GM12872 (cell line): ENCODE measurements around the gene AKR1A1.

Experiments
- TF ChIP-seq, protein P1 (sequence below): IDR thresholded peaks from 3 replicates; pipeline ENCODE4 v1.5.1; 2011; ENCODE audit warnings: low read depth, mild to moderate bottlenecking, low read length, moderate library complexity; ENCODE audit not compliant: insufficient read depth

Gene AKR1A1

DNA sequence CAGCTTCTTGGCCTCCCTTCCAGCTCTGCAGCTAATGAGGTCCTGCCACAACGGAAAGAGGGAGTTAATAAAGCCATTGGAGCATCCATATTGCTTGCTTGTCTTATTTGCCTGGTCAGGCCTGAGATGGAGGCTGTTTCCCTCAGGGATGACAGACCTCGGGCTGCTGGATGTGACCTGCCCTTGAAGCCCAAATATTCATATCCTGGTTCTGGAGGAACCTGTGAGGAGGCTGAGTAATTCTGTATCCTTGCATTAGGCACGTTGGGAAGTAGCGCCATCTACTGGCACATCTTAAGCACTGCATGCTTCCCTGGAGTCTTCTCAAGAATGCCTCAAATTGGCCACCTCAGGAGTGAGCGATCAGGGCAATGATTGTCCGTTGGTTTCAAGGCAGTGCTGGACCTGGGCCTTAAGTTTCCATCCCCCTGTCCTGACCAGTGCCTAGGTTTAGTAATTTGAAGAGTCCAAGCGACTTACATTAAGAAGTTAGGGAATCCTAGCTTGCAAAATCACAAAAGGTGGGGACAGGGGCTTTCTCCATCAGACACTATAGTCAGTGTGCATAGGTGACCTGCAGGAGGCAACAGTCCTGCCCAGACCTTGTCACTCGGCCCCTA lies 19.4 kb downstream of the AKR1A1 start:
- TF ChIP-seq, protein P1, sequence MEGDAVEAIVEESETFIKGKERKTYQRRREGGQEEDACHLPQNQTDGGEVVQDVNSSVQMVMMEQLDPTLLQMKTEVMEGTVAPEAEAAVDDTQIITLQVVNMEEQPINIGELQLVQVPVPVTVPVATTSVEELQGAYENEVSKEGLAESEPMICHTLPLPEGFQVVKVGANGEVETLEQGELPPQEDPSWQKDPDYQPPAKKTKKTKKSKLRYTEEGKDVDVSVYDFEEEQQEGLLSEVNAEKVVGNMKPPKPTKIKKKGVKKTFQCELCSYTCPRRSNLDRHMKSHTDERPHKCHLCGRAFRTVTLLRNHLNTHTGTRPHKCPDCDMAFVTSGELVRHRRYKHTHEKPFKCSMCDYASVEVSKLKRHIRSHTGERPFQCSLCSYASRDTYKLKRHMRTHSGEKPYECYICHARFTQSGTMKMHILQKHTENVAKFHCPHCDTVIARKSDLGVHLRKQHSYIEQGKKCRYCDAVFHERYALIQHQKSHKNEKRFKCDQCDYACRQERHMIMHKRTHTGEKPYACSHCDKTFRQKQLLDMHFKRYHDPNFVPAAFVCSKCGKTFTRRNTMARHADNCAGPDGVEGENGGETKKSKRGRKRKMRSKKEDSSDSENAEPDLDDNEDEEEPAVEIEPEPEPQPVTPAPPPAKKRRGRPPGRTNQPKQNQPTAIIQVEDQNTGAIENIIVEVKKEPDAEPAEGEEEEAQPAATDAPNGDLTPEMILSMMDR = peak; percentile 99

DNA sequence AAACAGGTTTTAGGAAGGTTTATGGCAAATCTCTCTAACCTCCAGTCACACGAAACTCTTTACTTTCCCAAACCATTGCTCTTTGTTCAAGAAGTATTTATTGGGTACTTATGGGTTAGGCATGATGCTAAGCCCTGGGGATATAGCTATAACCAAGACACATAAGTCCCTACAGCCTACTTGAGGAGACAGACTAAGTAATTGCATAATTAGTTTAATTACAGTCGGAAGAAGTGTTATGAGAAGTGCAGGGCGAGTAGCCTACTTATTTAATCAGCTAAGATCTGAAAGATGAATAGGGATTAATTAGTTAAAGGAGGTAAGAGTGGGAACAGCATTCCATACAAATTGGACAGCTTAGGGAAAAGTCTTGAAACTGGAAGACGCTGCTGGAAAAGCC lies 20.0 kb downstream of the AKR1A1 start:
- TF ChIP-seq, protein P1 = no peak

DNA sequence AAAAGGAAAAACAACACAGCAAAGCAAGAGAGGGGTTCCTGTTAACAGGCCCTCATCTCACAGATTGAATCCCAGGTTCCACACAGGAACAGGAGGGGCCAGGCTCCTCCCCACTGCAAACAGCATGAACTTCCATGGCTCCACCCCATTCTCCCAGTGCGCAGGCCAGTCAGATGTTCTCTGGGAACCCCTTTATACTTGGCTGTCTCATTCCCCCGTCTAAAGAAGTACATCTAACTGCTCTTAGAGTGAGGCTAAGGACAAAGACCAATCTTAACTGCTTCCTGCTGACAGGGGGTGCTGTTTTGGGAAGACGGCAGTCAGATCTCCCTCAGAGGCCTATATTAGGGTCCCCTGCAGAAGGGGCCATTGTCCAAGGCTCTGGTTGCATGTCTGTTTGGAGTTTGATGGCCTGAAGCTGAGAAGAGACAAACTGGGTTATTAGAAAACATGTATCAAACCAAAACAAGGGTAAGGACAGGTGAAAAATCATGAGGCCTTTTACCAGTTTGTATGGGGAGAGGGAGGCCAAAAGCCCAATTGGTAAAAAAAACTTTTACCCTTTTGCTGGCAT lies 22.7 kb downstream of the AKR1A1 start:
- TF ChIP-seq, protein P1 = no peak

DNA sequence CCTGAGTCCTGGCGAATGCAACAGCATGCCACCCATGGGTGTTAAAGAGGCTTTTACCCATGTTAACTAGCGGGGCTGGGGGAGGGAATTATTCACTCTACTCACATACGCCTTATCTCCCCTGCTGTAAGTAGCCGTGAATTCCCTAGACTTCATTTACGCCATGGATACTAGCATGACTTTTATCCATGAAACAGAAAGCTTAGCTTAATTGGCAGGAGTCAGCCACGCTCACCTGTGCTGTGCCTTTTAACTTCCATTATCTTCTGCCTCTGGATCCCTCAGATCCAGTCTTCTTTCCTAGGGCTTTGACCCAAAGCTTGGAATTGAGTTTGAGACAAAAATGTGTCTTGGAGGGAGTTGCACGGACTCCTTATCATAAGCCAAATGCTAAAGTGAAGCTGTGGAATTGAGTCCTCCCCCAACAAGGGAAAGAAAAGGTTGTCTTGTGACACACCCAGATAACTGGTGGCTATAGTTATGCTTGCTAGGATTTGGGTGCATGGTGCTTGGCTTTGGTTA lies 23.5 kb downstream of the AKR1A1 start:
- TF ChIP-seq, protein P1 = no peak

DNA sequence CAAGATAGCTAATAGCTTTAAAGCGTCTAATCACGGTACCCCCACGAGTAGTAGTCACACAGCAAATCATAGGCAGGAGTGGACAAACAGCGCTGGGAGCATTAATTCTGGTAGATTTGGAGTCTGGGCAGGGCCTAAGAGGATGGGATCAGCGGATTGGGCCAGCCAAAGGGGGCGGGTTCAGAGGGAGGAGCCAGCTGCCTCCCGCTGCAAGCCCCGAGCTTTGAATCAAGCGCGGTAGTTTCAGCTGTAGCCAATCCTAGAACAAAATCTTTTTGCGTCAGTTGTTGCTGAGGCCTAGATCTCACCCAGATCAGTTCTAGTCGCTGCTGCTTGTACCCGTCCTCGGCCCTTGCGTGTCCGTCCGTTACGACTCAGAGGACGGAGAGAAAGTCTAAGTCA lies 32.6 kb downstream of the AKR1A1 start:
- TF ChIP-seq, protein P1 = no peak

DNA sequence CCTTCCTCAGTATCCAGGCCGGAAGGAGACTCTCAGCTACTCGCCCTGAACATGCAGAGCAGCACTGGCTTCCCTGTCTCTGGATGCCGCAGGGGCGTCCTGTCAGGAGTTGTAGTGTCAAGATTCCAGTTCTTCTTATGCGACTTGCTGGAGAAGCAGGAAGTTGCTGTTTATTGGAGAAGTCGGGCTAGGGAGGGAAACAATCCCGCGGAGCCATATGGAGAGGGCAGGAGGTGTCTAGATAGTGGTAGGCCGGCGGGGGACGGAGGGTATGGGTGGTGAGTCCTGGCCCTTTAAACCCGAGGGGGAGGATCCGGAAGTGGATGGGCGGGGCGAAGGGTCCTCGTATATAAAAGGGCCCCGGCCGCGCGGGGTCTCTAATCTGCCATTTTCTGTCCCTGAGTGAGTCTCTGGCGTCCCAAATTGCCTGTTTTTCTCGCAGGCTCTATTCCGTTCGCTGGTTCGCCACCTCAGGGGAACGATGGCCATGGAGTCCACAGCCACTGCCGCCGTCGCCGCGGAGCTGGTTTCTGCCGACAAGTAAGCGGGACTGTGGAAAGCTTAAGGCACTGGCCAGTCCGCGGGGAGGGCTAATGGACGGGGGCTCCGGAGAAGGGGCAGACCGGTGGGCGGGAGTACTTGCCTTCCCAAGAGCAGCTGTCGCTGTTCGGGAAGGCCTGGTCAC lies 33.2 kb downstream of the AKR1A1 start, which contains the start of gene NASP:
Gene NASP, plus strand, starts transcription at position 376 of the 685 bp plus-strand sequence. Its CDS starts 106 bp downstream, at position 482.
- TF ChIP-seq, protein P1 = no peak

DNA sequence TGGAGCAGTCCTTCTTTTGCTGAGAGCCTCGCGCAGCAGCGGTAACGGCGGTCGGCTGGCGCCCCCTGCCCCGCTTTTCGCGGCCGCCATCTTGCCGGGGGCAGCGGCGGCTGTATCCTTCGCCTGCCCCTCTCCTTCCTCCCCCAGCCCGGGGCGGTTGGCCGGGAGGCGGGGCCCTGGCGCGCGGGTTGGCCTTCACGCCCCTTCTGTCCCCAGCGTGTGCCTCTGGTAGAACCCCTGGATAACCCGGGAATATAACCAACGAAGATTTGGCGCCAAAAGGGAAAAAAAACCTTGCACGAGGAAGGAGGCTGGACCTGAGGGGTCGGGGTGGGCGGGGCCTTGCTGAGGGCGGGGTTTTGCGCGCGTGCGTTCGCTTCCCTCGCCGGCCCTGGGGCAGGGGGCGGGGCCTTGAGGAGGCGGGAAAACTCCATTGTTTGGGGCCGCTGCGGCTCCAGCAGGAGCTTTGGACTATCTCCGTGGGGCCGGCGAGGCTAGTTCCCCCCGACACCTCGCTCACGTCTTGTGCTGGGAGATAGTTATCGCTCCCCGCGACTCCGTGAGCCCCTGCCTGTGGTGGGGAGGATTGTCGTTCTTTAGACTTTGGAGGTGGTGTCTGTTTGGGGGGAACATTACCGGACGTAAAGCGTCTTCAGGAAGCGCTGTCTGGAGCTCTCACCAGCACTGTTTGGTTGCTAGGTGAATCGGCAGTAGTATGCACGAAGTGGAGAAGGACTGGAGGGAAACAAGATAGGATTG lies 33.9 kb downstream of the AKR1A1 start:
- TF ChIP-seq, protein P1 = peak; percentile 16; the same call in 1 of the 3 replicates
